Tracheal epithelial cell (primary cell): ENCODE measurements around the gene RAB20. TPM values are rescaled to one million over a fixed set of nuclear protein-coding genes. Genes with fewer than 3 reads are reported as not detected.

Source experiments
- total RNA-seq: library from RNA; depleted of rRNA; stranded (reverse); fragments of >200 nt; gene quantifications from 2 replicates; pipeline ENCODE4 v1.2.1, GENCODE V29; 2014

RAB20 gene, protein sequence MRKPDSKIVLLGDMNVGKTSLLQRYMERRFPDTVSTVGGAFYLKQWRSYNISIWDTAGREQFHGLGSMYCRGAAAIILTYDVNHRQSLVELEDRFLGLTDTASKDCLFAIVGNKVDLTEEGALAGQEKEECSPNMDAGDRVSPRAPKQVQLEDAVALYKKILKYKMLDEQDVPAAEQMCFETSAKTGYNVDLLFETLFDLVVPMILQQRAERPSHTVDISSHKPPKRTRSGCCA
- total RNA-seq, result 9.6 and 10.1 TPM in 2 replicates

DNA sequence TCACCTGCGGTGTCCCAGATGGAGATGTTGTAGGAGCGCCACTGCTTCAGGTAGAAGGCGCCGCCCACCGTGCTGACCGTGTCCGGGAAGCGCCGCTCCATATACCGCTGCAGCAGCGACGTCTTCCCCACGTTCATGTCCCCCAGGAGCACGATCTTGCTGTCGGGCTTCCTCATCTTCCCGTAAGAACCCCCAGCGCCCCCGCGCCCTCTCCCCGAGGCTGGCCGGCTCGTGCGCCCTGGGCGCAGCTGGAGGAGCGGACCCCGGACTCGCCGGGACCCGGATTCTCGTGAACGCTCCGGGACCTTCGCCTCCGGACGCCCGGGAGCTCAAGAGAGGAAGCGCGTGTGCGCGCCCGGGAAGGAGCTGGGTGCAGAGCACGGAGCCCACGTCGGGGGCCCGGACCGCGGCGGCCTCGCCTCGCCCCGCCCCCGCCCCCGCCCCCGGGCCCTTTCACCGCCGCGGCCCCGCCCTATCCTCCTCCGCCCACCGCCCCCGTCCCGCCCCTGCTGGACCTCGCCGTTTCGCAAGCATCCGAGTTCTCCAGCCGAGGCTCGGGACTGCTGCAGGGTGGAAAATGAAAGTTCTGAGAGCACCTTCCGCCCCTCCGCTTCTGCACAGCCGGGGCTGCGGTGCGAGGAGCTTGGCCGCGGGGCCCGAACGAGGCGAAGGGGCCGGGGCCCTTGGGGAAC lies at the start of gene RAB20:
RAB20 (minus strand) TSS at position 379 of the 692 bp plus-strand sequence; CDS start at position 176, 203 bp downstream.

Other genes starting within 250 kb of the RAB20 start
- 13.3 and 15.3 TPM in 2 replicates for gene NAXD, start 53.8 kb upstream of the RAB20 start, total RNA-seq
- 116 and 473 TPM in 2 replicates for gene CARS2, start 144.4 kb upstream of the RAB20 start, total RNA-seq
- gene ING1, start 152.0 kb upstream of the RAB20 start, total RNA-seq, result 6.2 and 8.4 TPM in 2 replicates